NCI-H2107 (cell line): ENCODE data around the gene FAM204A.

ENCODE experiments used
- DNase-seq: peaks from one replicate; lab custom pipeline; 2025; lab: John Stamatoyannopoulos, UW

Gene FAM204A

GRCh38 chr10:118330295-118331076 is 11.6 kb downstream of the FAM204A start:
- DNase-seq, result no peak

- DNase-seq, result no peak
Measured at GRCh38 chr10:118324140-118324539, 18.0 kb downstream of the FAM204A start.

- no peak for DNase-seq
Measured at GRCh38 chr10:118321724-118322575, 20.2 kb downstream of the FAM204A start.

- no peak for DNase-seq
Measured at GRCh38 chr10:118315629-118316028, 26.5 kb downstream of the FAM204A start.

- no peak for DNase-seq
Measured at GRCh38 chr10:118314882-118315281, 27.2 kb downstream of the FAM204A start.

GRCh38 chr10:118311505-118311904 is 30.6 kb downstream of the FAM204A start:
- no peak for DNase-seq

GRCh38 chr10:118310822-118311221 is 31.3 kb downstream of the FAM204A start:
- no peak for DNase-seq

GRCh38 chr10:118309911-118310310 is 32.2 kb downstream of the FAM204A start:
- DNase-seq, result no peak

- no peak for DNase-seq
Measured at GRCh38 chr10:118308664-118309063, 33.5 kb downstream of the FAM204A start.

GRCh38 chr10:118307859-118308258 is 34.3 kb downstream of the FAM204A start:
- no peak for DNase-seq

- no peak for DNase-seq
Measured at GRCh38 chr10:118307220-118307619, 34.9 kb downstream of the FAM204A start.

- no peak for DNase-seq
Measured at GRCh38 chr10:118305730-118306129, 36.4 kb downstream of the FAM204A start.

- DNase-seq, result no peak
Measured at GRCh38 chr10:118304521-118304920, 37.6 kb downstream of the FAM204A start.

- DNase-seq, result no peak
Measured at GRCh38 chr10:118301211-118301610, 40.9 kb downstream of the FAM204A start.

- DNase-seq, result no peak
Measured at GRCh38 chr10:118300320-118300719, 41.8 kb downstream of the FAM204A start.

- no peak for DNase-seq
Measured at GRCh38 chr10:118298787-118299186, 43.3 kb downstream of the FAM204A start.

GRCh38 chr10:118291122-118291521 is 51.0 kb downstream of the FAM204A start:
- no peak for DNase-seq

GRCh38 chr10:118290471-118290995 is 51.6 kb downstream of the FAM204A start:
- DNase-seq, result no peak

- no peak for DNase-seq
Measured at GRCh38 chr10:118287076-118287806, 54.9 kb downstream of the FAM204A start.

GRCh38 chr10:118286051-118286838 is 55.9 kb downstream of the FAM204A start:
- DNase-seq, result no peak

GRCh38 chr10:118282670-118283069 is 59.5 kb downstream of the FAM204A start:
- no peak for DNase-seq
